SU-DHL-6 (cell line): ENCODE measurements around the gene VEGFA.

Experiments used
- CTCF ChIP-seq: fragments of 200-600 bp; sonication (generic); IDR thresholded peaks from one replicate; pipeline ENCODE4 v1.5.1; 2017; ENCODE audit warnings: antibody characterized with exemption, mild to moderate bottlenecking, low read length, moderate library complexity; ENCODE audit not compliant: insufficient read depth, poor library complexity, severe bottlenecking
- EZH2phosphoT487 ChIP-seq: fragments of 200-600 bp; sonication (generic), shearing (Covaris generic); conservative IDR thresholded peaks from 2 replicates; pipeline ENCODE4 v1.6.1; 2018; ENCODE audit warnings: mild to moderate bottlenecking, antibody characterized with exemption, low read length, moderate library complexity, mixed read lengths

DNA sequence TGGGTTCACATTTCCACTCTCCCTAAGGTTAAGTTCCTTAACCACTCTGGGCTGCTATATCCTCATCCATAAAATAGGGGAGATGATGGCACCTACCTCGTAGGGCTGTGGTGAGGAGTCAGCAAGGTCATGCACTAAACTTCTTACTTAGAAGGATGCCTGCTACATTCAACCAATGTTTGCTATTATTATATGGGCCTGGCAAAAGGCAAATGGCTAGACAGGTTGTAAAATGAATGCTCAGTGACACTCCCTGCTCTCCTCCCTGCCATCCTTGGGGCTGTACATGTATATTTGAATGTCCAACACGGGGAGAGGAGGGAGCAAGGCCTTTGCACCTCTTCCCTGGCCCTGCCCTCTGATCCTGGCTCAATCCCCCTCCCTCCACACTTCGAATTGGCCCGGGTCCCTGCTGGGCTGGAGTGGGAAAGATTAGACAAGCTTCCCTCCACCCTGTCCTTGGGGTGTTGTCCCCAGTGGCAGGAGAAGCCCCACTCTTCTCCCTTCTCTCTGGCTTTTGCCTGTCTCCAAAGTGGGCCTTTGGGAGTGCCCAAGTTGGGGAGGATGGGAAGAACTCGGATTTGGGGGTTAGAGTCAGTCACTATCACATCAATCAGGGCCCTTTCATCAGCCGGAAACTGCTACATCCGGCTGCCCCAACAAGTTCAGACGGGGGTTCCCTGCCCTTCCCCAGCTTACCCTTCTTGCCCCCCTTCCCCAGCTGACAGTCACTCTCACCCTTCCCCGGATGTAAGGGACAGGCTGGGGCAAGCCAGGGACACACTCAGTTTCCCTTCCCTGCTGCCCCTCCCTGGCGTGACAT lies 36.3 kb upstream of the VEGFA start:
- no peak for TF ChIP-seq CTCF
- TF ChIP-seq EZH2phosphoT487: no peak
